ENCODE measurements around the gene SUMO2. TPM values are rescaled to one million over a fixed set of nuclear protein-coding genes. Genes with fewer than 3 reads are reported as not detected.

SUMO2 gene
- total and polyA plus RNA-seq, 2 of the 13 experiments (the other 11 are each of a cell fraction or from before 2014, with no cell fraction given), result 337 to 553 TPM

DNA sequence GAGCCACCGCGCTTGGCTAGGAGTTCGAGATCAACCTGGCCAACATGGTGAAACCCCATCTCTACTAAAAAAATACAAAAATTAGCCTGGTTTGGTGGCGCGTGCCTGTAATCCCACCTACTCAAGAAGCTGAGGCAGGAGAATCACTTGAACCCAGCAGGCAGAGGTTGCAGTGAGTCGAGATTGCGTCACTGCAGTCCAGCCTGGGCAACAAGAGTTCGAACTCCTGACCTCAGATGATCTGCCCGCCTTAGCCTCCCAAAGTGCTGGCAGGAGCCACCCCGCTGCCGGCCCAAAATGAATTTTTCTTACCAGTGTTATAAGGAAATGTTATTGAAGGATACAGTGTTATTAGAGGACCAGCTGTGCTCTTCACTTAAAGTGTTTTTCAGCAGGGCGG is 25.0 kb upstream of the SUMO2 start (continued):
- TF ChIP-seq ZBTB40 (IDR thresholded peaks at IDR 0.05) (no peak), ZBTB40 (CRISPR knock-in tag; IDR thresholded peaks at IDR 0.05) (no peak), ZNF335 (CRISPR knock-in tag; IDR thresholded peaks at IDR 0.05) (0 out of 2 replicates have a peak, but pooled peaks have one; percentile 69), ZSCAN9 (CRISPR knock-in tag; IDR thresholded peaks at IDR 0.05; ENCODE audit: borderline replicate concordance) (no peak), MBNL3 (CRISPR knock-in tag; conservative IDR thresholded peaks at IDR 0.05) (no peak), RXRB (CRISPR knock-in tag; IDR thresholded peaks at IDR 0.05; ENCODE audit: borderline replicate concordance) (peak; percentile 39; the same call in 1 of the 2 replicates), PHB2 (IDR thresholded peaks at IDR 0.05; ENCODE audit: partially characterized antibody) (no peak), ZNF577 (CRISPR knock-in tag; IDR thresholded peaks at IDR 0.05; ENCODE audit: borderline replicate concordance, low read depth) (no peak), HOXA3 (CRISPR knock-in tag; IDR thresholded peaks at IDR 0.05) (peak; percentile 19; the same call in 1 of the 2 replicates), ZNF766 (CRISPR knock-in tag; IDR thresholded peaks at IDR 0.05; ENCODE audit: borderline replicate concordance) (no peak), ZNF580 (CRISPR knock-in tag; IDR thresholded peaks at IDR 0.05; ENCODE audit: borderline replicate concordance, low read depth) (no peak), FOXP1 (IDR thresholded peaks at IDR 0.05) (no peak), FOXP1 (CRISPR knock-in tag; IDR thresholded peaks at IDR 0.05) (0 out of 2 replicates have a peak, but pooled peaks have one; percentile 3), NR2F1 (CRISPR knock-in tag; IDR thresholded peaks at IDR 0.05) (0 out of 4 replicates have a peak, but pooled peaks of 1 of the 2 experiments have one; percentile 14), SALL1 (CRISPR knock-in tag; IDR thresholded peaks at IDR 0.05) (0 out of 2 replicates have a peak, but pooled peaks have one; percentile 49), ADNP (CRISPR knock-in tag; IDR thresholded peaks at IDR 0.05) (0 out of 2 replicates have a peak, but pooled peaks have one; percentile 33)
- TF ChIP-seq, protein P1, sequence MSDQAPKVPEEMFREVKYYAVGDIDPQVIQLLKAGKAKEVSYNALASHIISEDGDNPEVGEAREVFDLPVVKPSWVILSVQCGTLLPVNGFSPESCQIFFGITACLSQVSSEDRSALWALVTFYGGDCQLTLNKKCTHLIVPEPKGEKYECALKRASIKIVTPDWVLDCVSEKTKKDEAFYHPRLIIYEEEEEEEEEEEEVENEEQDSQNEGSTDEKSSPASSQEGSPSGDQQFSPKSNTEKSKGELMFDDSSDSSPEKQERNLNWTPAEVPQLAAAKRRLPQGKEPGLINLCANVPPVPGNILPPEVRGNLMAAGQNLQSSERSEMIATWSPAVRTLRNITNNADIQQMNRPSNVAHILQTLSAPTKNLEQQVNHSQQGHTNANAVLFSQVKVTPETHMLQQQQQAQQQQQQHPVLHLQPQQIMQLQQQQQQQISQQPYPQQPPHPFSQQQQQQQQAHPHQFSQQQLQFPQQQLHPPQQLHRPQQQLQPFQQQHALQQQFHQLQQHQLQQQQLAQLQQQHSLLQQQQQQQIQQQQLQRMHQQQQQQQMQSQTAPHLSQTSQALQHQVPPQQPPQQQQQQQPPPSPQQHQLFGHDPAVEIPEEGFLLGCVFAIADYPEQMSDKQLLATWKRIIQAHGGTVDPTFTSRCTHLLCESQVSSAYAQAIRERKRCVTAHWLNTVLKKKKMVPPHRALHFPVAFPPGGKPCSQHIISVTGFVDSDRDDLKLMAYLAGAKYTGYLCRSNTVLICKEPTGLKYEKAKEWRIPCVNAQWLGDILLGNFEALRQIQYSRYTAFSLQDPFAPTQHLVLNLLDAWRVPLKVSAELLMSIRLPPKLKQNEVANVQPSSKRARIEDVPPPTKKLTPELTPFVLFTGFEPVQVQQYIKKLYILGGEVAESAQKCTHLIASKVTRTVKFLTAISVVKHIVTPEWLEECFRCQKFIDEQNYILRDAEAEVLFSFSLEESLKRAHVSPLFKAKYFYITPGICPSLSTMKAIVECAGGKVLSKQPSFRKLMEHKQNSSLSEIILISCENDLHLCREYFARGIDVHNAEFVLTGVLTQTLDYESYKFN (CRISPR knock-in tag; conservative IDR thresholded peaks at IDR 0.05), result 0 out of 2 replicates have a peak, but pooled peaks have one; percentile 30

All from HepG2 (cell line).